MM.1S (cell line): ENCODE data around the gene GOLGA2.

Experiments
- CTCF ChIP-seq: fragments of 300-600 bp; sonication (generic); IDR thresholded peaks from 2 replicates; pipeline ENCODE4 v1.5.1; 2016; ENCODE audit warnings: antibody characterized with exemption, low read length, mixed read lengths
- EZH2 ChIP-seq: fragments of 300-600 bp; sonication (generic); optimal IDR thresholded peaks from 2 replicates; pipeline ENCODE3; 2017; ENCODE audit warnings: low read depth, mild to moderate bottlenecking, antibody characterized with exemption, low read length, mixed read lengths
- EZH2phosphoT487 ChIP-seq: fragments of 300-600 bp; sonication (generic); IDR thresholded peaks from 2 replicates; pipeline ENCODE4 v1.6.1; 2018; ENCODE audit warnings: antibody characterized with exemption, low read length

- no peak for TF ChIP-seq CTCF
- no peak for TF ChIP-seq EZH2
- TF ChIP-seq EZH2phosphoT487, result no peak
Observed at GRCh38 chr9:128233817-128234406, 41.9 kb downstream of the GOLGA2 start.
